Raji (cell line): ENCODE data around the gene IFT27.
A peak's percentile ranks its signal among the peaks of the same experiment; 100 is the strongest.

Experiments used
- POLR2A ChIP-seq: IDR thresholded peaks from 2 replicates; pipeline ENCODE4 v1.6.1; 2011; ENCODE audit warnings: low read depth, low read length, control low read depth; ENCODE audit not compliant: insufficient read depth

The IFT27 gene, protein sequence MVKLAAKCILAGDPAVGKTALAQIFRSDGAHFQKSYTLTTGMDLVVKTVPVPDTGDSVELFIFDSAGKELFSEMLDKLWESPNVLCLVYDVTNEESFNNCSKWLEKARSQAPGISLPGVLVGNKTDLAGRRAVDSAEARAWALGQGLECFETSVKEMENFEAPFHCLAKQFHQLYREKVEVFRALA

DNA sequence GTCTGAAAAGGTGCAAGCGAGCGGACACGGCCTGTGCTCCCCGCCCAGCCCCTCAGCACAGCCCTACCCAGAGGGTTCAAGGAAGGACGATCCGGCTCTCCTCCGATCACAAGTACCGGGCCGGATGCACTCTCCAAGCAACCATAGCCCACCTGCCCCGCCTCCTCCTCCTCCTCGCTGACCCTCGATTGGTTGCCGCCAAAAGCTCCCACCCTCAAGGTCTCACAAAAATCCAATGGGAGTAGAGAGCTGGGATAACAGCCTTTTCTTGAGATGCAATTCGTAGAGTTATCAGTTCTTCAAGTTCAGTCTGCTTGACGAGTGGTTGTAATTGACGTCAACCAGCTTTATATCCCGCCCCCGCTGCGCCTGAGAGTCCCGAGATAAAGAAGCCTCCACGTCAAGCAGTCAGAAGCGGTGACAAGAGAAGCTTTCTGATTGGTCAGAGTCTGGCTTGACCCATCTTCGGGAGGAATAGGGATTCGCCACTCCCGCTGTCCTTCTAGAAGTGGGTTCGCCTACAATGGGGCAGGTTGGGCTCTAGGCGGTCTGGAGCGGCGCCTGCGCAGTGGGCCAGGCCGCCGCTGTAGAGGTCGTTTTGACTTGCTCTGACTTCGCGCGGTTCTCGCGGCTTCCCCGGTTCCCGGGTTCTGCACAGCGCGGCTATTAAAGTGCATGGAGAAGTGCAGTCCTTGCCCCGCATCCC is at the start of gene IFT27:
TSS of gene IFT27 (minus strand) at position 156 of the 706 bp plus-strand sequence. CDS start 412 bp downstream, outside the sequence.
- peak; percentile 69 for TF ChIP-seq POLR2A

- no peak for TF ChIP-seq POLR2A
Measured at GRCh38 chr22:36824655-36825054, 48.7 kb upstream of the IFT27 start.

- TF ChIP-seq POLR2A = no peak
Measured at GRCh38 chr22:36823186-36823839, 47.4 kb upstream of the IFT27 start.

DNA sequence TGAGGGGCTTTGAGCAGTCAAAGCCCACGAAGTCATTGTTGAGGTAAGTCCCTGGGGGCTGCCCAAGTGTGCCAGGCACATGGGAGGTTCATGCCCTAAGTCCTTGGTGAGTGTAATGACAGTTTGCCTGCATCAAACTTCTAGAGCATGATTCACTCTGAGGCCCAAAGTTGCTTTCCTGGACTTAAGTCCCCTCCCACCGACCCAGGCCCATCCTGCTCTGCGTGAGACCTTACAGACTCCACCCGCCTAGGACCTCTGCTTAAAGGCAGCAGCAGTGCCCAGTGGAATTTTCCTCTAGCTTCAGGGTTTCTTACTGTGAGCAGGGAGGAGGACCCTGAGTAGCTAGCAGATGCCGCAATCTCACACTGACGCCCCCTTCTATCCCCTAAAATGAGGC is 46.7 kb upstream of the IFT27 start:
- no peak for TF ChIP-seq POLR2A

- no peak for TF ChIP-seq POLR2A
Measured at GRCh38 chr22:36819112-36819511, 43.2 kb upstream of the IFT27 start.

- TF ChIP-seq POLR2A = no peak
Measured at GRCh38 chr22:36818010-36818642, 42.2 kb upstream of the IFT27 start.

DNA sequence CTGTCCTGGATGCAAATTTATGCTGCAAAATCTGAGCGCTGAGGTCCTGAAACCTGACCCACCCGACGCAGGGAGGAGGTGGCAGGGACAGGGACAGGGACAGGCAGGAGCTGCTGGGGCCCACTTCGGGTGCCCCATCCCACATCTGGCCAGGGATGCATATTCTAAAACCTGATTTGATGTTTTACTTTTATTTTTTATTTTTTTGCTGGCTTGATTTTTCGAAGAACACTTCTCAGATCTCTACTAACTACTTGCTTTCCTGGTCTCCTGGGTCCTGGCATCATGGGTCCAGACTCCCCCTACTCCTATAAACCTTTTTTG is 41.6 kb upstream of the IFT27 start:
- TF ChIP-seq POLR2A = no peak

DNA sequence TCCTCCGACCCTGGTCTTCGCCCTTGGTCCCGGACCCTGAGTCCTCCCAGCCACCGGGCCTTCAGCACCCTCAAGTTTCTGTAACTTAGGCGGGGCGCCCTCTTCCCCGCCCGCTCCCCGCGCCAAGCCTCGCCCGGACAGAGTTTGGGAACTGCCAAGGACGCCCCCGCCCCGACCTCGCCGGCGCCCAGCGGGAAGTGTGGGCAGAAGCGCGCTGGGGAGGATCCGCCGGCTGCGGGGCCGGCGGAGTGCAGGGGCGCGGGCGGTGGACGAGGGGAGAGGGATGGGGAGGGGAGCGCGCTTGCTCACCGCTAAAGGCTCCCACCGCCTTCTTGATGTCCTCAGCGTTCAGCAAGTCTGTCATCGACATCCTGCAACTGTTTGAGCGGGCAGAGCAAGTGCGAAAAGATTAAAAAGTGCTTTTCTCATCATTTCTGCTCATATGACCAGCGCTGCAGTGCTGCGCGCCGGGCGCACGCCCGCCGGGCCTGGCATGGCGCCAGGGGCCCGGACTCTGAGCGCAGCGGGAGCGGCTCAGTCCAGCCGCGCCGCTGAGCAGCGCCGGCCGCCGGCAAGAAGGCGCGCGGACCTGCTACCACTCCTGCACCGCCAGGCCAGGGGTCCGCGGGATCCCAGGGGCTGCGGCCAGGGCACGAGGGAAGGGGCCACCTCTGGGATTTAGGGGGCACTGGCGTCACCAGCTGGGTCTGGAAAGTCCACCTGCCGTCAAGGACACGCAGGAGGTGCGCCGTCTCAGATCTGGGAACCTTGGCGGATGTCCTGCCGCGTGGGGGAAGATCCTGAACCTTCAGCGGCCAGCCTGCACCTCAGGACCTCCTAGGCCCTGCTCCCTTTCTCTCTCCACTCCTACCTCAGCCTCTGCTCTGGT is 41.0 kb upstream of the IFT27 start, which contains the start of gene PVALB:
TSS of gene PVALB (minus strand) at position 400 of the 889 bp plus-strand sequence. CDS start at position 370, 30 bp downstream.
- TF ChIP-seq POLR2A = no peak

GRCh38 chr22:36816339-36816635 is 40.4 kb upstream of the IFT27 start:
- no peak for TF ChIP-seq POLR2A

GRCh38 chr22:36815558-36816338 is 39.8 kb upstream of the IFT27 start:
- no peak for TF ChIP-seq POLR2A

DNA sequence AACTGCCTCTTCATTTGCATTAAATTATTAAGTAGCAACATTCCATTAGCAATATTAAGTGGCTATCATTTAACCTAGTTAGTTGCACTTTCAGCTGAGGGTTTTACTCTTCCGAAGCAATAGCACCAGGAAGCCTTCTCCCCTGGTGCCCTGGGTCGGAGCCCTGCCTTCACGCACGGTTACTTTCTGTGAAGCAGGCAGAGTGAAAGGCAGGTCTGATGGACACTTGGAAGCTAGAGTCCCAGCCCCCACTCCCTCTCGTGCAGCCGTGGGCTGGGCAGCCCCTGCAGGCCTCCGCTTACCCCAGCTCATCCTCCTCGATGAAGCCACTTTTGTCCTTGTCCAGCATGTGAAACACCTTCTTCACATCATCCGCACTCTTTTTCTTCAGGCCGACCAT is 38.9 kb upstream of the IFT27 start:
- no peak for TF ChIP-seq POLR2A

GRCh38 chr22:36811094-36811800 is 35.3 kb upstream of the IFT27 start:
- no peak for TF ChIP-seq POLR2A

DNA sequence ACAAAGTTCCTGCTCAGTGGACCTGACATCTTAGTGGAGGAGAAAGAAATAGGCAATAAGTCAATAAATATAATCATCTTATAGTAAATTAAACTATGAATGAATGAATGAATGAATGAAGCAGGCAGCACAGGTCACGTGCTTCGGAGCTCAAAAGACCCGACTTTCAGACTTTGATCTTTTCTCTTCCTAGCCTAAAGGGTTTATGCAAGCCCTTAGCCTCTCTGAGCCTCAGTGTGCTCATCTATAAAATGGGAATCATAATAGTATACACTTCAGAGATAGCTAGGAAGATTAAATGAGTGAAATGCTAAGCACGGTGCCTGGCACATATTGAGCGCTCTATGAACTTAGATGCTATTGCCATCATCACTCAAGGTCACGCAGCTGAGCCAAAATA is 33.4 kb upstream of the IFT27 start:
- no peak for TF ChIP-seq POLR2A
